Neural cell (in vitro differentiated cells): ENCODE data around the gene HS3ST5. TPM values are rescaled to one million over a fixed set of nuclear protein-coding genes. Genes with fewer than 3 reads are reported as not detected.

Source experiments
- H2AFZ ChIP-seq: fragments of 200-600, 300-800 bp; sonication (generic), shearing (Covaris generic); 2 replicates; pipeline ENCODE4 v1.6.0; 2014; ENCODE audit warnings: low read depth, mild to moderate bottlenecking, antibody characterized with exemption, low read length, moderate library complexity
- H3F3A ChIP-seq: fragments of 200-600 bp; shearing (Covaris generic); 2 replicates; pipeline ENCODE4 v1.6.1; 2016; ENCODE audit warnings: mild to moderate bottlenecking, moderate library complexity, mixed read lengths, antibody characterized with exemption, low read length; ENCODE audit not compliant: insufficient read depth, poor library complexity, severe bottlenecking
- H3K27ac ChIP-seq: fragments of 200-600, 300-800 bp; sonication (generic), shearing (Covaris generic); 2 replicates; pipeline ENCODE4 v1.5.1; 2014; ENCODE audit warnings: mild to moderate bottlenecking, low read length, moderate library complexity
- H3K27me3 ChIP-seq: fragments of 300-800, 200-600 bp; sonication (generic), shearing (Covaris generic); 2 replicates; pipeline ENCODE4 v1.6.0; 2014; ENCODE audit warnings: mild to moderate bottlenecking, low read depth, low read length, moderate library complexity; ENCODE audit not compliant: insufficient read depth
- H3K36me3 ChIP-seq: fragments of 300-800, 200-600 bp; sonication (generic), shearing (Covaris generic); 2 replicates; pipeline ENCODE4 v1.5.1; 2014; ENCODE audit warnings: mild to moderate bottlenecking, antibody characterized with exemption, low read length, moderate library complexity; ENCODE audit not compliant: insufficient read depth
- H3K4me2 ChIP-seq: fragments of 300-800, 200-600 bp; sonication (generic), shearing (Covaris generic); 2 replicates; pipeline ENCODE4 v1.6.0; 2014; ENCODE audit warnings: mild to moderate bottlenecking, low read length
- H3K4me3 ChIP-seq: fragments of 300-800, 200-600 bp; sonication (generic), shearing (Covaris generic); 2 replicates; pipeline ENCODE4 v1.5.1; 2014; ENCODE audit warnings: mild to moderate bottlenecking, low read length, moderate library complexity
- H3K79me2 ChIP-seq: fragments of 200-600 bp; shearing (Covaris generic); replicated peaks from 2 replicates; pipeline ENCODE4 v1.6.0; 2014; ENCODE audit warnings: mild to moderate bottlenecking, low read length, moderate library complexity; ENCODE audit not compliant: insufficient read depth
- H3K9ac ChIP-seq: fragments of 300-800, 200-600 bp; sonication (generic), shearing (Covaris generic); 2 replicates; pipeline ENCODE4 v1.6.1; 2016; ENCODE audit warnings: mild to moderate bottlenecking, low read length, mixed read lengths
- H3K9me2 ChIP-seq: fragments of 200-600 bp; shearing (Covaris generic); 2 replicates; pipeline ENCODE4 v1.6.1; 2016; ENCODE audit warnings: mild to moderate bottlenecking, low read length, mixed read lengths; ENCODE audit not compliant: insufficient read depth
- H3K9me3 ChIP-seq: fragments of 200-600, 300-800 bp; sonication (generic), shearing (Covaris generic); 2 replicates; pipeline ENCODE4 v1.6.1; 2016; ENCODE audit warnings: mild to moderate bottlenecking, mixed run types, low read length, moderate library complexity, mixed read lengths
- H4K20me1 ChIP-seq: fragments of 200-600 bp; shearing (Covaris generic); 2 replicates; pipeline ENCODE4 v1.6.1; 2016; ENCODE audit warnings: mild to moderate bottlenecking, mixed run types; ENCODE audit not compliant: insufficient read depth
- EP300 ChIP-seq: fragments of 450-650 bp; conservative IDR thresholded peaks from 2 replicates; pipeline ENCODE4 v1.6.1; 2014; ENCODE audit warnings: antibody characterized with exemption, mild to moderate bottlenecking, moderate library complexity; ENCODE audit not compliant: poor library complexity, severe bottlenecking
- EZH2 ChIP-seq: fragments of 200-600, 300-800 bp; shearing (Covaris generic), sonication (generic); IDR thresholded peaks from 2 replicates; pipeline ENCODE4 v1.6.1; 2014; ENCODE audit warnings: antibody characterized with exemption, low read length, borderline replicate concordance, mild to moderate bottlenecking; ENCODE audit not compliant: insufficient read depth, poor library complexity, severe bottlenecking
- MXI1 ChIP-seq: fragments of 450-650 bp; conservative IDR thresholded peaks from 2 replicates; pipeline ENCODE4 v1.6.1; 2014; ENCODE audit warnings: antibody characterized with exemption, mild to moderate bottlenecking; ENCODE audit not compliant: poor library complexity, severe bottlenecking
- POLR2AphosphoS5 ChIP-seq: IDR thresholded peaks from 2 replicates; pipeline ENCODE4 v1.6.1; 2012
- RAD21 ChIP-seq: fragments of 450-650 bp; conservative IDR thresholded peaks from 2 replicates; pipeline ENCODE4 v1.6.1; 2014; ENCODE audit warnings: antibody characterized with exemption, mild to moderate bottlenecking, moderate library complexity
- SMC3 ChIP-seq: fragments of 450-650 bp; conservative IDR thresholded peaks from 2 replicates; pipeline ENCODE4 v1.6.1; 2014; ENCODE audit warnings: antibody characterized with exemption, mild to moderate bottlenecking, moderate library complexity; ENCODE audit not compliant: poor library complexity
- TAF1 ChIP-seq: IDR thresholded peaks from 2 replicates; pipeline ENCODE4 v1.6.1; 2012; ENCODE audit warnings: low read depth
- polyA plus RNA-seq: library from polyadenylated mRNA; depleted of rRNA; stranded (reverse); fragments of >200 nt; gene quantifications from 2 replicates; pipeline ENCODE4 v1.2.3, GENCODE V29; 2014
- TF ChIP-seq, protein P1 (sequence below): fragments of 450-650 bp; IDR thresholded peaks from 2 replicates; pipeline ENCODE4 v1.5.1; 2014; ENCODE audit warnings: antibody characterized with exemption, mild to moderate bottlenecking, moderate library complexity; ENCODE audit not compliant: poor library complexity, severe bottlenecking
- TF ChIP-seq, protein P2 (sequence below): IDR thresholded peaks from 2 replicates; pipeline ENCODE4 v1.6.1; 2012; ENCODE audit warnings: borderline replicate concordance

The HS3ST5 gene
- polyA plus RNA-seq, 1 donor from 2014 or later, result not detected

DNA sequence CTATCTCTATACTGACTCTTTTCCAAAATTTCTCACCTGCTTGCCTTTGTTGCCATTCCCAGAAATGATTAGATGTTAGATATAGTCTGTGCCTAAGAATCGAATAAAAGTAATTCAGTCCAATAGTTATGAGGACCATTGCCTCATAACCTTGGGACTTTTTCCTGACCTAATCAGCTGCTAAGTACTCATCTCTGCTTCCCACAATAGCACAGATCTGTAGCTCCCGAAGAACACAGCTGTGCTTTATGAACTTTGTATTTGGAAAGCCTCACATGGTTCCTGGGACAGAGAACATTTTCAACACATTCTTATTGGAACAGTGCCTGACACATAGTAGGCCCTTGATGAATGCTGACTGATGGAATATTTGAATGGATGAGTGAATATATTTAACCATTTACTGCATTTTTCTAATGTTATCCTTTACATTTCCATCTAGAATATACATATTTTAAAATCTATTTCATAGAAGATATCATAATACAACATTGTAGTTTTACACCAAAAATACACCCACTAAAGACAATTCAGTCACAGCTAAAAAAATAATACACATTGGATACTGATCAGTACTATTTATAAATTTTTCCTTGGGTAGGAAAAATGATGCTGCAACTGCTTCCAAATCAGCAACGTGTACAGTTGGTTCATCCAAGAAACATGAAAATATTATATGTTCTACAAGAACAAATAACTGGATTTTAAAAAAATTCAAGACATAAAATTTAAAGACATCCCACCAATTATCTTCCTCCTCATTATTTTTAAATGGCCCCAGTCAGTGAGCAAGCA lies 53.9 kb downstream of the HS3ST5 start:
- no peak overlapping the region for H3K27ac ChIP-seq
- no peaks in the 10 kb centered on the region for H3K79me2 ChIP-seq
- H3K27me3 ChIP-seq, result no peaks in the 10 kb centered on the region
- no peaks in the 10 kb centered on the region for H4K20me1 ChIP-seq
- H3K9ac ChIP-seq, result no peak overlapping the region
- H3K9me2 ChIP-seq, result no peaks in the 10 kb centered on the region
- H3K4me2 ChIP-seq, result no peak overlapping the region
- H3K4me3 ChIP-seq, result no peak overlapping the region
- H3K9me3 ChIP-seq, result no peaks in the 10 kb centered on the region
- no peaks in the 10 kb centered on the region for H3K36me3 ChIP-seq
- H3F3A ChIP-seq, result no peaks in the 10 kb centered on the region
- TF ChIP-seq, protein P1, sequence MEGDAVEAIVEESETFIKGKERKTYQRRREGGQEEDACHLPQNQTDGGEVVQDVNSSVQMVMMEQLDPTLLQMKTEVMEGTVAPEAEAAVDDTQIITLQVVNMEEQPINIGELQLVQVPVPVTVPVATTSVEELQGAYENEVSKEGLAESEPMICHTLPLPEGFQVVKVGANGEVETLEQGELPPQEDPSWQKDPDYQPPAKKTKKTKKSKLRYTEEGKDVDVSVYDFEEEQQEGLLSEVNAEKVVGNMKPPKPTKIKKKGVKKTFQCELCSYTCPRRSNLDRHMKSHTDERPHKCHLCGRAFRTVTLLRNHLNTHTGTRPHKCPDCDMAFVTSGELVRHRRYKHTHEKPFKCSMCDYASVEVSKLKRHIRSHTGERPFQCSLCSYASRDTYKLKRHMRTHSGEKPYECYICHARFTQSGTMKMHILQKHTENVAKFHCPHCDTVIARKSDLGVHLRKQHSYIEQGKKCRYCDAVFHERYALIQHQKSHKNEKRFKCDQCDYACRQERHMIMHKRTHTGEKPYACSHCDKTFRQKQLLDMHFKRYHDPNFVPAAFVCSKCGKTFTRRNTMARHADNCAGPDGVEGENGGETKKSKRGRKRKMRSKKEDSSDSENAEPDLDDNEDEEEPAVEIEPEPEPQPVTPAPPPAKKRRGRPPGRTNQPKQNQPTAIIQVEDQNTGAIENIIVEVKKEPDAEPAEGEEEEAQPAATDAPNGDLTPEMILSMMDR, result no peak
- TF ChIP-seq POLR2AphosphoS5 (no peak), TAF1 (no peak), EZH2 (no peak)
- TF ChIP-seq, protein P2, sequence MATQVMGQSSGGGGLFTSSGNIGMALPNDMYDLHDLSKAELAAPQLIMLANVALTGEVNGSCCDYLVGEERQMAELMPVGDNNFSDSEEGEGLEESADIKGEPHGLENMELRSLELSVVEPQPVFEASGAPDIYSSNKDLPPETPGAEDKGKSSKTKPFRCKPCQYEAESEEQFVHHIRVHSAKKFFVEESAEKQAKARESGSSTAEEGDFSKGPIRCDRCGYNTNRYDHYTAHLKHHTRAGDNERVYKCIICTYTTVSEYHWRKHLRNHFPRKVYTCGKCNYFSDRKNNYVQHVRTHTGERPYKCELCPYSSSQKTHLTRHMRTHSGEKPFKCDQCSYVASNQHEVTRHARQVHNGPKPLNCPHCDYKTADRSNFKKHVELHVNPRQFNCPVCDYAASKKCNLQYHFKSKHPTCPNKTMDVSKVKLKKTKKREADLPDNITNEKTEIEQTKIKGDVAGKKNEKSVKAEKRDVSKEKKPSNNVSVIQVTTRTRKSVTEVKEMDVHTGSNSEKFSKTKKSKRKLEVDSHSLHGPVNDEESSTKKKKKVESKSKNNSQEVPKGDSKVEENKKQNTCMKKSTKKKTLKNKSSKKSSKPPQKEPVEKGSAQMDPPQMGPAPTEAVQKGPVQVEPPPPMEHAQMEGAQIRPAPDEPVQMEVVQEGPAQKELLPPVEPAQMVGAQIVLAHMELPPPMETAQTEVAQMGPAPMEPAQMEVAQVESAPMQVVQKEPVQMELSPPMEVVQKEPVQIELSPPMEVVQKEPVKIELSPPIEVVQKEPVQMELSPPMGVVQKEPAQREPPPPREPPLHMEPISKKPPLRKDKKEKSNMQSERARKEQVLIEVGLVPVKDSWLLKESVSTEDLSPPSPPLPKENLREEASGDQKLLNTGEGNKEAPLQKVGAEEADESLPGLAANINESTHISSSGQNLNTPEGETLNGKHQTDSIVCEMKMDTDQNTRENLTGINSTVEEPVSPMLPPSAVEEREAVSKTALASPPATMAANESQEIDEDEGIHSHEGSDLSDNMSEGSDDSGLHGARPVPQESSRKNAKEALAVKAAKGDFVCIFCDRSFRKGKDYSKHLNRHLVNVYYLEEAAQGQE, result no peak
- no peak overlapping the region for H2AFZ ChIP-seq

DNA sequence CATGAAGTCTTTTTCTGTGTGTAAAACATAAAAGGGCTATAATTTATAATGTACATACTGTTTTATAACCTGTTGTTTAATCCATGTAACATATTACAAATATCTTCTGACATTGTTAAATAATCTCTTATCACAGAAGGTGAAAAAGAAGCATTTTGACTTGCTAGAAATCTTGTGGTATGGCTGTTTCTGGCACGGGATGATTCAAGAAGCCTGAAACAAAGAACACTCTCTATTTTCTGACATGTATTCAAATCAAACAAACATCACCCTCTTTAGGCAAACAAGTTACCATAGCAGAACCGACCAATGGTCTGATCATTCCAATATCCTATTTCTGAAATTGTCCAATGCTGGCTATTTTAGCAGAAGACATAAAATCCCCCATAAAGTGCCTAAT lies 55.4 kb downstream of the HS3ST5 start:
- no peaks in the 10 kb centered on the region for H3K79me2 ChIP-seq
- no peak overlapping the region for H2AFZ ChIP-seq
- H3F3A ChIP-seq, result no peaks in the 10 kb centered on the region
- H4K20me1 ChIP-seq, result no peaks in the 10 kb centered on the region
- no peak overlapping the region for H3K27ac ChIP-seq
- H3K4me3 ChIP-seq, result no peak overlapping the region
- TF ChIP-seq EP300 (no peak), POLR2AphosphoS5 (no peak), TAF1 (no peak), SMC3 (no peak), EZH2 (no peak), MXI1 (no peak), RAD21 (no peak)
- TF ChIP-seq, protein P2, result no peak
- TF ChIP-seq, protein P1, result no peak
- H3K9me2 ChIP-seq, result no peaks in the 10 kb centered on the region
- H3K27me3 ChIP-seq, result no peaks in the 10 kb centered on the region
- H3K36me3 ChIP-seq, result no peaks in the 10 kb centered on the region
- no peak overlapping the region for H3K9ac ChIP-seq
- no peak overlapping the region for H3K4me2 ChIP-seq
- H3K9me3 ChIP-seq, result no peaks in the 10 kb centered on the region
